GM21390 (cell line): Measurements from ENCODE around the gene AGBL4.

Experiments
- ATAC-seq: cut with Tn5 transposase; IDR thresholded peaks from one replicate; pipeline ENCODE4 v1.9.1; 2021; ENCODE audit not compliant: unreplicated experiment

AGBL4 gene

DNA sequence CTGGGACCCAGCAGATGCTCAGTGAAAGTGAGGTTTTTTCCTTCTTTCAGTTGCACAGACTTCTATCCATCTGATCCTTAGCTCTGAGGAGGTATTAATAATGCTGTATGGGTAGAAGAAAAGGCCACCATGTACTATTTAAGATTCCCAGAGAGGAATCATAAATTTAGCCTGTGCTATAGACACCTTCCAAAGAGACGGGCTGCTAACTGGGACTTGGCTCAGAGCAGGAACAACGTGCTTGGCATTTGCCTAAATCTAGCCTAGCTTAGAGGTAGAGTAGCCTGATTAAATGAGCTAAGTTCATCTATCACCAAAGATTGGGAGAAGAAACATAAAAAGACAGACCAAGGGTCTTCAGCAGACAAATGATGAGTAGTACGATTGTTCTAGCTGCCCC is 1070.1 kb downstream of the AGBL4 start:
- ATAC-seq, result no peak

DNA sequence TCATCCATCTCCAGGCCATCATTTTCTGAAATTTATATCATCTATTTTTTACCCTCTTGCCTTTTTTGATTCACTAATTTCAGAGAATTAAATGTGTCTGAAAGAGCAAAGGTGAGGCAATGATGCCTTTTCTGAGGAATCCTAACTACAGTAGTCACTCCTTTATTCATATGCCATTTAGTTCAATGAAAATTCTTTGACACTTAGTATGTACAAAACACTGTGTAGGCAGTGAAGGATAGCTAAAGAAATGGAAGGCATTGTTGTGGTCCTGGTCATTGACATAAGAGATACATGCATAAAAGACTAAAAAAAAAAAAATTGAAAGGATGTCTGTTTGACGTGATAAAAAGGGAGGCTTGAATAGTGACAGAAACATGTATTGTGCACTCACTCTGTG is 1075.2 kb downstream of the AGBL4 start:
- ATAC-seq, result no peak

DNA sequence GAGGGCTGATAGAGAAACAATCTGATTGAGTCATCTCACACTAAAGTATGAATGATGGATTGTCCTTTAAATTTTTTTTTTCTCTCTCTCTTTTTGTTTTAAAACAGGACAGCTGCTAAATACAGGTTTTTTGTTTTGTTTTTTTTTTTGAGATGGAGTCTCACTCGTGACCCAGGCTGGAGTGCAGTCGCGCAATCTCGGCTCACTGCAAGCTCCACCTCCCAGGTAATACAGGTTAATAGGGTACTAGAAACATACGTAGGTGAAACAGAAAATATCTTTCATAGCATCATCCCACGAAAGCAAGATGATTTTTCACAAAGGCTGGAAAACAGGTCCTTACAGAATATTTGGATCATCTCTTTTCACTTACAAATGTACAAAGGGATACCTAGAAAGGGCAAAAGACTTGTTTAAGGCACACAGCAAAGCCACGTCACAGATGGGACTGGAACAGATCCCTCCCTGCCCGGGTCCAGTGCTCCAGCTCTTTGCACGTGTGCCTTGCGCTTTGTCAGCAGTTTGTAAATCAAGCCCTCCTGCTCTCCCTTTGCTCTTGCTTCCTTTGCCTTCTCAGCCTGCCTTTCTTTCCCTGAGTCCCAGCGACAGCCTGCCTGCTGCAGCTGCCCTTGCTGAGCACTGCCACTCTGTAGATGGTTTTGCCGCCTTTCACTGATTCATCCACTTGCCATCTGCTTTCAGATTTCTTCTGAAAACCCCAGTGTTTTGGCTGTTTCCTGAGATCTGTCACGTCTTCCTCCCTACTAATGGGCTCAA is 1075.8 kb downstream of the AGBL4 start:
- no peak for ATAC-seq

DNA sequence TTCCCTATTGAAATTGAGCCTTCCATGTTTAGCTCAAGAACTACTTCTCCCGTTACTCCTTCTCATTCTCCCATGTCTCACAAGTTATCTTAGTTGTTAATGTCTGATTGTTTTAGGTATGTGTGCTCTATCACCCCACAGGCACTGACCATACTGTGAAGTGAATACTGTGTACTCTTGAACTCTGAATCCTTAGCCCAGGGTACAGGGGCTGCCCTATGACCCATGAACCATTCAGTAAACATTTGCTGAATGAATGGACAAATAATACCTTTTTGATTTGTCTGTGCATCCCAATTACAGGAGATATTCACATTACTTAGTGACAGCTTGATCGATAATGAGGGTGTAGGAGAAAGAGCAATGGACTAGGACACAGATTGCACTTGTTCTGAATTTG is 1077.7 kb downstream of the AGBL4 start:
- no peak for ATAC-seq

DNA sequence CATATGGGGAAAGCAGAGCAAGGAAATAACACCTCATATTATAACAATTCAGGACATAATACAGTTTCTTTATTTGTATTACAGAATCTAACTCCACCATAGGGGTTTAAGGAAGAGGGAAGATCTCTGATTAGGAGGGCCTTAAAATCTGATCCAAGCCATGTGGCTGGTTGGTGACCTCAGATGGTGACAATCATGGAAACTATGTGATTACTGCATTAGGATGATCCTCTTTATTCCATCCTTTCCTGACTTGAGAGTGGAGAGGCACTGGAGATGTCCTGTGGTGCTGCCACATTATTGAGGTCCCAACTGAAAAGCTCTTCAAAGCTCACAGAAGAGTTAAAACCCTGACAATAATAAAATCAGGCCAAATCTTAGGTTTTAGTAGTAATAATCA is 1078.9 kb downstream of the AGBL4 start:
- ATAC-seq, result no peak

DNA sequence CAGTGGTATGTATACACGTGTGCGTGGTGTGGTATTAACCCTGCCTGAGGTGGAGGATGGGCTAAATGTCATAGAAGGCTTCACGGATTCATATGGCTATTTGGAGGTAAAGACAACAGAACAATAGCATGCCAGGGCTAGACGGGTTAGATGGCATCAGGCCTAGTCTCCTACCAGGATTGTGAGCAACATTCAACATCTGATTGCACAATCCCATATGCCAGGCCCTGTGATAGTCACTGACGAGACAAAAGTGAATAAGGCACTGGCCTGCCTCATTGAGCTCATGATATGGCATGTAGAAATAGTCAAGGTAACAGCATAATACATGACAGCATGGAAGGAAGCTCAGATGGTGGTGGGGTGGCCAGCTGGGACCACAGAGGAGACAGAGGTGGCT is 1079.9 kb downstream of the AGBL4 start:
- ATAC-seq, result no peak

DNA sequence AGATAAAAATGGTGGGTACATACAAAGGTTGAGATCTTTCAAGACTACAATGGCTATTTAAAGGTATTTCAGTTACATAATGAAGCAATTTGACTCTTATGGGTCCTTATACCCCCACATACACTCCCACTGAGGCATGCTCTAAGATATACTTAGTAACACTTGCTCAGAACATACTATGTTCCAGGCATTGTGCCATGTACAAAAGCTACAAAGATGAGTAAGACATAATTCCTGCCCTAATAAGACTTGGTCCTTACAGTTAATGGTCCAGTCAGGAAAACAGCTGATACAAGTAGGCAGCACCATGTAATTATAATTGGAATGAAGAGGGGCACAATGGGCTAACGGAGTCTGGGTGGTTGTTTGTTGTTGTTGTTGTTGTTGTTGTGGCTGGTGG is 1080.4 kb downstream of the AGBL4 start:
- no peak for ATAC-seq

DNA sequence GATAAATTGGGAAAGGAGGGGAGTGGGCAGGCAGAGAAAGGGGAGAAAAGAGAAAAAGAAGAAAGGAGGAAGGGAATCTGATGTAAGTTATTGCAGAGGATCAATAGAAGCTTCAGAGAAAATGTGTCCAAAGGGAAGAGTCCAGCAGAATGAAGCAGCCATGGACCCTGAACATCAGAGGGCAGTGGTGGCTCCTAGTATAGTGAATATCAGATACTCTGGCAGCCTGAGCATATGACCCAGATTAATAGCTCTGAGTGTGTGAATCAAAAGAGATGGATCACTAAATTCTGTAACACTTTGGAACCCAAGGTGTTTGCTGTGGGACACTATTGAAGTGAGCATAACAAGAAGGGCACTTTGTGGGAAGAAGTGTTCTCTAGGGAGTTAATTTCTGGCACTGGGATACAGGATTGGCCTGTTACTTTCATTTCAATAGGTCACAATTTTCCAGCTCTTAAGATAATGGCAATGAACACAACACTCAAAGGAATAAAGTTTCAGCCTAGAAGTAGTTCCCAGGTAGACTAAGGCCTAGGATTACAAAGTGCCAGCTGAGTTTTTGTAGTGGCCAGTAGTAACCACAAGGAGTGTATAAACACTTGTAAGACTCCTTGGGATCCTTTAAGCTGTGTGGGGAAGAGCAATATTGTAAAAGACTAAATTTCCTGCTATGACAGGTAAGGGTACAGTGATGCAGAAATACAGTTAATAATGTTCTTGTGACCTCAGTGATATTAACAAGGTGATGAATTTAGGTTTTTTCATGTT is 1082.6 kb downstream of the AGBL4 start:
- no peak for ATAC-seq

DNA sequence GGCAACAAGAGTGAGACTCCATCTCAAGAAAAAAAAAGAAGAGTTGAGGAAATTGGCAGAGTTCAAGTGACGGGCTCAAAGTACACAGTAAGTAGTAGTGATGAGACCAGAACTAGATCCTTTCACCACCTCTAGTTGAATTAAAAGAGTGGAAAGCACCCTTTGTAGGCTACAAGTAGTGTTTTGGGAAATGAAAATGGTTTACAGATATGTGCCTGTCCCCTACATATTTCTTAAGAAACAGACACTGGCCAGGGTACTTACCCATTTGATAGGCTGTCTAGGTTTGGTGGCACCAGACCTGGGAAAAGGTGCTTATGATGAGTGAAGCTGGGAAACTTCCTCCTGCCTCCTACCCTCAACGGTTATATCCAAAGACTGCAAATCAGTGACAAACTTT is 1083.4 kb downstream of the AGBL4 start:
- ATAC-seq, result no peak

DNA sequence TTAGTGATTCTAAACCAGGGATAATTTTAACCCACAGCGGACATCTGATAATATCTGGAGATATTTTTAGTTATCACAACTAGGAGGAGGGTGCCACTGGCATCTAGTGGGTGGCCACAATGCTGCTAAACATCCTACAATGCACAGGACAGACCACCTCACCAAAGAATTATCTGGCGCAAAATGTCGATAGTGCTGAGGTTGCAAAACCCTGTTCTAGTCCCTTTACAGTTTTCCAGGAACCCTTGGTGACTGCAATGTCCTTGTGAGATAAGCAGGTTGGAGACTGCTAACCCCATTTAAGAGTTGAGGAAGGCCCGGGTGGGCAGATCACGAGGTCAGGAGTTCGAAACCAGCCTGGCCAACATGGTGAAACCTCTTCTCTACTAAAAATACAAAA is 1083.9 kb downstream of the AGBL4 start:
- no peak for ATAC-seq

DNA sequence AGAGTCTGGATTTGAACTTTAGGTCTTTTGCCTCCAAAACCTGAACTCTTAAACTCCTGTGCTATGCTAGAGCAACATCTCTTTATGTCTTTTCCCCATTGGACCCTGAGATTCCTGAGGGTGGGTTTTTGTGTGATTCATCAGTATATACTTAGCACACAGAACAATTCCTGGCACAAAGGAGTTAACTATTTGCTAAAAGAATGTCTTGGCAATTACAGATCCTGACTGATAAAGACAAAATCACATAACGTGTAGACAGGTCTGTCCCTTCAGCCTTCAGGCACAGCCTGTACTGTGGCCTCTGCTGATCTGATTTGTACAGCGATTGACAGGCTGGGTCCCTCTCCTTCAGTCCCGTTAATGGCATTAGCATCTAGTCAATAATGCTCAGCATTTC is 1084.7 kb downstream of the AGBL4 start:
- no peak for ATAC-seq

DNA sequence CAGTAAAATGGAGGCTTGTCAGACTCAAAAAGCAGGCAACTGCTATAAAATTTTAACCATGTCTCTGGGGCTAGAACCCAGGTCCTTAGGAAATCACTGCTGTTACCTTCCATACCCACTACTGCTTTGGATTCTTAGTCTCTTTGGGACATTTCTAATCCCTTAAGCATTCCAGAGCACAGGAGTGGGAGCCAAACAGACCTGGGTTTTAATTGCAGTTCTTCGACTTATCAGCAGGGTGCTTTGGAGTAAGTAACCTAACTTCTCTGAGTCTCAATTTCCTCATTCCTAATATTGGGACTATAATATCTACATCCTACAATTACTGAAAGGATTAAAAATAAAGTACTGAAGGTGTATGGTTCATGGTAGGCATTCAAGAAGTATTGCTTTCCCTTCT is 1086.0 kb downstream of the AGBL4 start:
- ATAC-seq, result no peak

DNA sequence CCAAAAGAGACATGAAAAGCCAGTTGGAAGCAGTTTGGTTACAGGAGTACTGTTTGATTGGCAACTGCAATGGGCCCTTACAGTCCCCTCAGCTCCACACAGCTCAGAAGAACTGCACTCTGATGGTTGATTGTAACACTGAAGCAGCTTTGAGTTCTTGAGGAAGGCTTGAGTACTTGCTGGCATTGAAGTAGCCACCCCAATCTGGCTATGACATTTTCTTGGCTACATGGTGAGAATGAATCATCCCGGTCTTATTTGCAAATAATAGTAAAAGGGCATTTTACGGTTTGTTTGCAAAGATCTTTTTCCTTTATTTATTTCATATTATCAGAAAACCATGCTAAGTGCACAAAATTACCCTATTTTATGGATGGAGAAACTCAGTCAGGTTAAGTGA is 1087.3 kb downstream of the AGBL4 start:
- ATAC-seq, result no peak

DNA sequence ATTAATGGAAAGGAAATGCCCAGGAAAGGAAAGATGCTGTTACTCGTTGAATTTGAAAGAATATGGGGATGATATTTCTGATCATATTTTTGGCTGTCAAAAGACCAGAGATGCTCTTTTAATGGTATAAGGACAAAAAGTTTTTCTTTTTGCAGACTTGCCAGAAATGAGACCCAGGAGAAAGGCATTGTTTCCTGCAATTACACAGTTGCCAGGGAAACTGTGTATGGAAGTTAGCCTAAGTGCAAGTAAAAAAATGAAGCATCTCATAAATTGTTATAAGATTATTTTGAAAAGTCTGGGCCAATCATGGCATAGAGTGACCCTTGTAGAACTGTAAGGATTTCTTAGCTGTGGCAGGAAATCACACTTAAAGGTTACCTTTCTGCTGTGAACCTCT is 1091.4 kb downstream of the AGBL4 start:
- no peak for ATAC-seq

DNA sequence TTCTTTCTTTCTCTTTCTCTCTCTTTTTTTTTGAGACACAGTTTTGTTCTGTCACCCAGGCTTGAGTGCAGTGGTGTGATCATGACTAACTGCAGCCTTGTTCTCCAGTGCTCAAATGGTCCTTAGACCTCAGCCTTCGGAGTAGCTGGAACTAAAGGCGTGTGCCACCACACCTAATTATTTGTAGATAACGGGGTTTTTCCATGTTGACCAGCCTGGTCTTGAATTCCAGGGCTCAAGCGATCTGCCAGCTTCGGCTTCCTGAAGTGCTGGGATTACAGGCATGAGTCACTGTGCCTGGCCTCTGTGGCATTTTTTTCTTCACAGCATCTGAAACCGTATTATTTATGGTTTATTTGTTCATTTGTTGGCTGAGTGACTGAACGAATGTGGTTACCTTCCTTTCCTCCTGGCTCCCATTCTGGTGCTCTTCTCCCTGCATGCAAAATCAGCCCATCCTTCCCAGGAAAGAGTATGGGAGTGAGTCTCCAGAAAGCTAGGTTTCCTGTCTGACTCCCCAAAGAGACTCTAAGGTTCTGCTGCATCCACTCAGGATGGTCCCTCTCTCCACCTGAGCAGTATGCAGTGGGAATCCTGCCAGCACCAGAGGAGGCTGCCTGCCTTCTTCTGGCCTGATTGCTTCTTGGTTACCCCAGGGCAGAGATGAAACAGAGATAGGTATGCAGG is 1092.1 kb downstream of the AGBL4 start:
- ATAC-seq, result no peak

DNA sequence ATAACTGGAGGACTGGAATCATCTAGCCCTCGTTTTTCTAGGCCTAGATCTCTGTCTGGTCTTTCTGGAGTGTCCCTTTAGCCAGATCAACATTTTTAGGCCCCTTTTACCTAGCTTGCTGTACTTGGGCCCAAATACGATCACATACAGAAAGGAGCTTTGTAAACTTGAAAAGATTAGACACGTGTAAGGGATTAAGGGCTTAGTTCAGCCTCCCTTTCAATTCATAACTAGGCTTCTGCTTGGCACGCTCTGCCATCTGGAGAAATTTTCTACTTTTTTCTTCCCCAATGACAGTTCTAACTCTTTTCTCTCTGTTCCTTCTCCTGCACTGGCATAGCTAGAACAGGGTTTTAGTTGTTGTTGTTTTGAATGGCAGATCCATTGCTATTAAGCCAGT is 1093.7 kb downstream of the AGBL4 start:
- no peak for ATAC-seq

DNA sequence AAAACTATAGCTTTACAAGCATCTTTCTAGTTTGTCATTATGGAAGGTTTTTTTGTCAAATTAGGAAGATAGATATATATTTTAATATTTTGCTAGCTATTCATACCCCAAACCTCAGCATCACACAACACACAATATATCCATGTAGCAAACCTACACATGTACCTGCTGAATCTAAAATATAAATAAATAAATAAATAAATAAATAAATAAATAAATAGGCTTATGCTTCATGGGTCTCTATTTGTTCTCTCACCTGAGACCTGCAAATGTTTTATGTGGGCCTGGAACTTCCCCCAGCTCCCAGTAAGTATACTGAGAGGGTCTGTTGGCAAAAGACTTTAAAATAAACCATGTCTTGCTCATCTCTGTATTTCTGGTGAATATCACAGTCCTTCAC is 1099.7 kb downstream of the AGBL4 start:
- no peak for ATAC-seq

DNA sequence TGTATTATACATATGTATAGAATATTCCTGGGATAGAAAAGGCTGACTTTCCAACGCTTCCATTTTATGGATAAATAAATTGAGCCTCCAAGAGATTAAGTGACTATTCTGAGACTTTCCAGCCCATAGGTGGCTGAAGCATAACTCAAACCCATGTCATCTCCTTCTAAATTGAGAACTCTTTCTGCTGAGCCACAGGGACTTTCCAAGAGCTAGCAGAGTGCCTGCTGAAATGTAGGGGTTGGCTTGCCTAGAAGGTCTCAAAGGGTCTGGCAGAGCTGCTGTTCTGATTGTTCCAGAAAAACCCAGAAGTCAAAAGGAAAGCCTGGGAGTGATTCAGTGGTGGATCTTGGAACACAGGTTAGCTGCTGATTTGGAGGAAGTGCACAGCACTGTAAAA is 1100.6 kb downstream of the AGBL4 start:
- ATAC-seq, result no peak

DNA sequence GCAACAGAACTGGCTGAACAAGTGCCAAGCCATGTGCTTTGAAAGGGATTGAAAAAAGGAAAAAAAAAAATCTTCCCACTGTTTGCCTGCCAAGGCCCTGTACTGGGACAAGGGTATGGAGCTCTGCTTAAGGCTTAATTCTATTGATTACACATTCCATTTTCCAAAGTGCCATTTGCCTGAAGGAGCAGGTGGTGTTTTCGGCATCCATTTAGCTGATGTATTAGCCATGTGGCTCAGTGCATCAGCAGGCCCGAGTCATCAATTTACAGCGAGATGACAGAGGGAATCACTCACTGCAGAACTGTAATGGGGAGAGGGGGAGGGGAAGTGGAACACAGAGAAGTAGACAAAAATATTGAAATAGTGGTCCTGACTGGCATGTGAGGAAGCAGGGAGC is 1102.9 kb downstream of the AGBL4 start:
- ATAC-seq, result no peak

DNA sequence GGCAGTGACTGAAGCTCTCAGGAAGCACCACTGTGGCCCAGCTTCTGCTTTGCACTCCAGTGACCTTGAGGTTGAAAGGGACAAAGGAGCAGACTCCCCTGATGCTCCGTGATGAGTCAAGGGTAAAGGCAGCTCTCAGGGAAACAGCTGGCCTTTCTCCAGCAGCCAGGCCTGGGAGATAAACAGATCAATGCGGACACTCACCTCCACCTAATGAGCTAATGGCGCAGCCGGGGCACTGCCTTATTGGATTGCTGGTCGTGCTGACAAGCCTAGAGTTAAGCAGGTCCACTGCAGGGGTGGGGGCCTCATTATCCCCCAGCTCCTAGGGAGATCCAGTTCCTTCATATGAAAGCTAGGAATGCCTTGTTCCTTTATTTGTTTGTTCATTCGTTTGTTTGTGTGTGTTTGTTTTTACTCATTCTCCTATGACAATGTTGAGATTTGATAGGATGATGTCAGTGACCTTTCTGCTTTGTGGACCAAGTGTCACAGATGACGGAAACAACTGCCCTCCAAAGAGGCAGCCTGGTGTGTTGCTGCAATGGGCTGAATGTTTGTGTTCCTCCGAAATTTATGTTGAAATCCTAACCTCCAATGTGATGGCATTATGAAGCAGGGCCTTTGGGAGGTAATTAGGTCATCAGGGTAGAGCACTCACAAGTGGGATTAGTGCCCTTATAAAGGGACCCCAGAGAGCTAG is 1105.7 kb downstream of the AGBL4 start:
- no peak for ATAC-seq

DNA sequence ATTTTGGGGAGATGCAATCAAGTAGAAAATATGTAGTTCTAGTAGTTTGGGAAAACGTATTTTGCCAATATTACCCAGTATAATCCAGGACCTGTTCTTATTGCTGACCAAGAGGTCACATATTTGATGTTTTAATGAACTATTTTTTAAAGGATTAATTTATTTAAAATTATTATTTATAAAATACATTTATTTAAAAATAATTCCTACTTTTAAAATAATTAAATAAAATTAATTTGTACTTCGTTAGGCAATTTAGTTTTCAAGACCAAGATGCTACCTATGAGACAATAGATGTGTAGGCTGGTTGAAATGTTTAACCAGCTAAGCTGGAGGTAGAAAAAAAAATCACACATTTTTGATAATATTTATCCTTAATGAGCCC is 1106.7 kb downstream of the AGBL4 start:
- ATAC-seq, result no peak
